GM23338 (cell line): ENCODE results near the gene CACNG3. TPM values are rescaled to one million over a fixed set of nuclear protein-coding genes. Genes with fewer than 3 reads are reported as not detected.

ENCODE experiments used
- ATAC-seq: fragments of 200-7000 bp; cut with Tn5 transposase; 3 replicates; pipeline ENCODE4 v1.9.1; 2020
- DNase-seq: peaks from one replicate; pipeline ENCODE4 v3.0.0-alpha.2; 2015; ENCODE audit warnings: low spot score
- H2AFZ ChIP-seq: fragments of 200-600 bp; sonication (generic); 2 replicates; pipeline ENCODE4 v1.8.0; 2016; ENCODE audit warnings: antibody characterized with exemption, mild to moderate bottlenecking, moderate library complexity
- H3F3A ChIP-seq: fragments of 200-600 bp; sonication (generic); replicated peaks from 2 replicates; pipeline ENCODE4 v1.8.0; 2017; ENCODE audit warnings: antibody characterized with exemption, mixed run types, low read depth
- H3K27ac ChIP-seq: fragments of 200-600 bp; sonication (generic); 2 replicates; pipeline ENCODE4 v1.6.1; 2016; ENCODE audit warnings: low read depth
- H3K27me3 ChIP-seq: fragments of 200-600 bp; sonication (generic); 2 replicates; pipeline ENCODE4 v1.8.0; 2016; ENCODE audit warnings: mild to moderate bottlenecking, mixed run types, moderate library complexity; ENCODE audit not compliant: insufficient read depth
- H3K36me3 ChIP-seq: fragments of 200-600 bp; sonication (generic); 2 replicates; pipeline ENCODE4 v1.8.0; 2016; ENCODE audit warnings: mild to moderate bottlenecking; ENCODE audit not compliant: insufficient read depth
- H3K4me1 ChIP-seq: fragments of 200-600 bp; sonication (generic); 2 replicates; pipeline ENCODE4 v1.8.0; 2016; ENCODE audit warnings: mild to moderate bottlenecking, moderate library complexity; ENCODE audit not compliant: insufficient read depth
- H3K4me2 ChIP-seq: fragments of 200-600 bp; sonication (generic); 2 replicates; pipeline ENCODE4 v1.7.1; 2017; ENCODE audit warnings: mixed run types
- H3K4me3 ChIP-seq: fragments of 200-600 bp; sonication (generic); 2 replicates; pipeline ENCODE4 v1.6.1; 2016; ENCODE audit warnings: mixed run types
- H3K79me2 ChIP-seq: fragments of 200-600 bp; sonication (generic); replicated peaks from 2 replicates; pipeline ENCODE4 v1.8.0; 2017; ENCODE audit warnings: mild to moderate bottlenecking; ENCODE audit not compliant: insufficient read depth
- H3K9me2 ChIP-seq: fragments of 200-600 bp; sonication (generic); 2 replicates; pipeline ENCODE4 v1.8.0; 2017; ENCODE audit not compliant: insufficient read depth
- H4K20me1 ChIP-seq: fragments of 200-600 bp; sonication (generic); replicated peaks from 2 replicates; pipeline ENCODE4 v1.8.0; 2017; ENCODE audit warnings: mild to moderate bottlenecking; ENCODE audit not compliant: insufficient read depth
- H3K27ac Mint-ChIP-seq: 2 replicates; pipeline ENCODE4 v1.8.0; 2020; ENCODE audit warnings: inconsistent platforms, mild to moderate bottlenecking, moderate library complexity, mixed read lengths
- H3K27me3 Mint-ChIP-seq: 3 replicates; pipeline ENCODE4 v1.8.0; 2022; ENCODE audit warnings: low read depth, mild to moderate bottlenecking, moderate library complexity, mixed read lengths, inconsistent platforms; ENCODE audit not compliant: insufficient read depth, poor library complexity
- H3K36me3 Mint-ChIP-seq: 3 replicates; pipeline ENCODE4 v1.8.0; 2021; ENCODE audit warnings: low read depth, mild to moderate bottlenecking, inconsistent platforms, moderate library complexity, mixed read lengths
- H3K4me1 Mint-ChIP-seq: 3 replicates; pipeline ENCODE4 v1.8.0; 2020; ENCODE audit warnings: mild to moderate bottlenecking, inconsistent platforms, mixed read lengths
- H3K4me3 Mint-ChIP-seq: 3 replicates; pipeline ENCODE4 v1.8.0; 2021; ENCODE audit warnings: moderate library complexity, mild to moderate bottlenecking, inconsistent platforms, mixed read lengths
- H3K9me3 Mint-ChIP-seq: 3 replicates; pipeline ENCODE4 v1.8.0; 2020; ENCODE audit warnings: moderate library complexity, mild to moderate bottlenecking, inconsistent platforms, mixed read lengths
- CREB1 ChIP-seq: fragments of 250-450 bp; sonication (Bioruptor Pico); IDR thresholded peaks from 2 replicates; pipeline ENCODE4 v1.5.0; 2020; ENCODE audit warnings: low read depth, mild to moderate bottlenecking, moderate library complexity
- CTCF ChIP-seq, 2 experiments: fragments of 200-600 bp in 1 of 2; sonication (generic) in 1 of 2; conservative IDR thresholded peaks; 2 replicates each; pipeline versions ENCODE4 v1.5.1 to v1.6.1; 2016 to 2017; ENCODE audit warnings: antibody characterized with exemption in 2 of 2, low read depth in 2 of 2, mild to moderate bottlenecking in 2 of 2, moderate library complexity in 1 of 2
- EZH2 ChIP-seq: fragments of 200-600 bp; sonication (generic); IDR thresholded peaks from one replicate; pipeline ENCODE4 v1.8.0; 2017; ENCODE audit warnings: antibody characterized with exemption, mild to moderate bottlenecking, low read depth; ENCODE audit not compliant: unreplicated experiment
- EZH2phosphoT487 ChIP-seq: fragments of 200-600 bp; sonication (generic); IDR thresholded peaks from one replicate; pipeline ENCODE4 v1.8.1; 2018; ENCODE audit warnings: antibody characterized with exemption; ENCODE audit not compliant: unreplicated experiment
- JUNB ChIP-seq: IDR thresholded peaks from one replicate; pipeline ENCODE4 v1.6.1; 2016; ENCODE audit warnings: antibody characterized with exemption; ENCODE audit not compliant: unreplicated experiment
- NANOG ChIP-seq: IDR thresholded peaks from 2 replicates; pipeline ENCODE4 v1.6.1; 2016; ENCODE audit warnings: antibody characterized with exemption, borderline replicate concordance
- POLR2AphosphoS5 ChIP-seq: IDR thresholded peaks from 2 replicates; pipeline ENCODE4 v1.6.1; 2016; ENCODE audit warnings: antibody characterized with exemption, low read depth
- REST ChIP-seq: IDR thresholded peaks from one replicate; pipeline ENCODE4 v1.6.1; 2018; ENCODE audit warnings: antibody characterized with exemption; ENCODE audit not compliant: unreplicated experiment
- ZNF114 ChIP-seq: fragments of 250-450 bp; sonication (Bioruptor Pico); IDR thresholded peaks from 2 replicates; pipeline ENCODE4 v1.5.0; 2020; ENCODE audit warnings: mild to moderate bottlenecking, moderate library complexity
- ZNF331 ChIP-seq: fragments of 250-450 bp; sonication (Bioruptor Pico); IDR thresholded peaks from 2 replicates; pipeline ENCODE4 v1.5.0; 2020; ENCODE audit warnings: low read depth, mild to moderate bottlenecking, moderate library complexity
- polyA plus RNA-seq: library from polyadenylated mRNA; unstranded; fragments of >200 nt; fragmentation: Nextera tagmentation; extraction: Ambion mirVana; gene quantifications from 2 replicates; pipeline ENCODE4 v1.2.1, GENCODE V29; 2016
- total RNA-seq: library from RNA; depleted of rRNA; stranded (reverse); fragments of >200 nt; shearing (Covaris generic); gene quantifications from 2 replicates; pipeline ENCODE4 v1.2.3, GENCODE V29; 2014

CACNG3 gene
- total and polyA plus RNA-seq, 2 experiments from 2014 or later = not detected

GRCh38 chr16:24216961-24217360 lies 39.2 kb upstream of the CACNG3 start:
- H3K27ac Mint-ChIP-seq = no peak overlapping the region
- no peak overlapping the region for H3K4me2 ChIP-seq
- H2AFZ ChIP-seq = no peak overlapping the region
- H3K9me3 Mint-ChIP-seq = no peaks in the 10 kb centered on the region; the same call in 2 of the 3 replicates
- peaks cover 12% of the 10 kb centered on the region for H3K4me1 ChIP-seq
- H3K27me3 Mint-ChIP-seq = peaks cover 2% of the 10 kb centered on the region
- no peak for TF ChIP-seq ZNF331 (CRISPR knock-in tag)
- no peaks in the 10 kb centered on the region for H3K27me3 ChIP-seq
- no peaks in the 10 kb centered on the region for H3K36me3 ChIP-seq
- H3K36me3 Mint-ChIP-seq = no peaks in the 10 kb centered on the region
- no peaks in the 10 kb centered on the region for H3F3A ChIP-seq
- no peak for ATAC-seq
- H3K4me3 Mint-ChIP-seq = no peak overlapping the region
- H3K27ac ChIP-seq = no peak overlapping the region
- H3K9me2 ChIP-seq = 0 out of 2 replicates have a peak, but pooled peaks cover 9% of the 10 kb centered on the region
- no peak overlapping the region for H3K4me3 ChIP-seq
- DNase-seq = no peak
- H3K79me2 ChIP-seq = no peaks in the 10 kb centered on the region
- peaks cover 16% of the 10 kb centered on the region for H3K4me1 Mint-ChIP-seq
- H4K20me1 ChIP-seq = no peaks in the 10 kb centered on the region

GRCh38 chr16:24217461-24217860 lies 38.7 kb upstream of the CACNG3 start:
- Histone ChIP-seq H3K4me1 (peaks cover 12% of the 10 kb centered on the region), H4K20me1 (no peaks in the 10 kb centered on the region), H3K79me2 (no peaks in the 10 kb centered on the region), H2AFZ (no peak overlapping the region), H3K27ac (no peak overlapping the region), H3K27me3 (no peaks in the 10 kb centered on the region), H3F3A (no peaks in the 10 kb centered on the region), H3K9me2 (0 out of 2 replicates have a peak, but pooled peaks cover 9% of the 10 kb centered on the region), H3K36me3 (no peaks in the 10 kb centered on the region), H3K4me2 (no peak overlapping the region), H3K4me3 (no peak overlapping the region)
- TF ChIP-seq POLR2AphosphoS5 (no peak), CREB1 (CRISPR knock-in tag) (no peak), NANOG (no peak), CTCF (conservative IDR thresholded peaks at IDR 0.05; ENCODE audit: low read depth in 2 of 2) (no peak), REST (no peak), EZH2 (no peak), EZH2phosphoT487 (no peak), ZNF114 (CRISPR knock-in tag) (no peak), JUNB (no peak)
- H3K4me1 Mint-ChIP-seq = peaks cover 16% of the 10 kb centered on the region
- no peak for ATAC-seq
- no peak overlapping the region for H3K27ac Mint-ChIP-seq
- DNase-seq = no peak
- peaks cover 2% of the 10 kb centered on the region for H3K27me3 Mint-ChIP-seq
- H3K4me3 Mint-ChIP-seq = no peak overlapping the region
- H3K36me3 Mint-ChIP-seq = no peaks in the 10 kb centered on the region
- no peaks in the 10 kb centered on the region; the same call in 2 of the 3 replicates for H3K9me3 Mint-ChIP-seq
